Fibroblast of mammary gland (primary cell): ENCODE results near the gene GLIS1.
A peak's percentile ranks its signal among the peaks of the same experiment; 100 is the strongest.

Source experiments
- DNase-seq: peaks from one replicate; pipeline ENCODE4 v3.0.0-alpha.2; 2010; ENCODE audit warnings: low read depth
- H3K4me3 ChIP-seq: 2 replicates; pipeline ENCODE4 v1.5.1; 2011; ENCODE audit warnings: low read depth, mild to moderate bottlenecking, low read length, moderate library complexity; ENCODE audit not compliant: control insufficient read depth
- CTCF ChIP-seq: conservative IDR thresholded peaks from 2 replicates; pipeline ENCODE4 v1.5.1; 2011; ENCODE audit warnings: low read depth, low read length, inconsistent platforms; ENCODE audit not compliant: control insufficient read depth, insufficient read depth

The GLIS1 gene

GRCh38 chr1:53543778-53544695 is 194.9 kb downstream of the GLIS1 start:
- TF ChIP-seq CTCF: no peak
- DNase-seq: no peak
- no peak overlapping the region for H3K4me3 ChIP-seq

GRCh38 chr1:53543130-53543777 is 195.7 kb downstream of the GLIS1 start:
- H3K4me3 ChIP-seq: no peak overlapping the region
- DNase-seq: no peak
- no peak for TF ChIP-seq CTCF

GRCh38 chr1:53542551-53542950 is 196.4 kb downstream of the GLIS1 start:
- H3K4me3 ChIP-seq: no peak overlapping the region
- DNase-seq: no peak
- TF ChIP-seq CTCF: no peak

GRCh38 chr1:53541761-53542550 is 197.0 kb downstream of the GLIS1 start:
- no peak overlapping the region for H3K4me3 ChIP-seq
- DNase-seq: peak; percentile 84
- peak; percentile 47 for TF ChIP-seq CTCF

GRCh38 chr1:53541263-53541625 is 197.7 kb downstream of the GLIS1 start:
- H3K4me3 ChIP-seq: no peak overlapping the region
- DNase-seq: no peak
- TF ChIP-seq CTCF: no peak

GRCh38 chr1:53540604-53541262 is 198.2 kb downstream of the GLIS1 start:
- H3K4me3 ChIP-seq: no peak overlapping the region
- no peak for TF ChIP-seq CTCF
- no peak for DNase-seq
